Stimulated activated CD8-positive, alpha-beta memory T cell treated with anti-CD3 and anti-CD28 coated beads, Interleukin-12 subunit alpha, Interleukin-12 subunit beta, amount 100 ng/mL, for 1 hour (primary cell): ENCODE data around the gene RNASEH2A.

Experiments used
- DNase-seq: peaks from one replicate; pipeline ENCODE4 v3.0.0-alpha.2; 2020; ENCODE audit warnings: low read depth

RNASEH2A gene

GRCh38 chr19:12783291-12783848 lies 23.0 kb upstream of the RNASEH2A start:
- DNase-seq: no peak

GRCh38 chr19:12783849-12784393 lies 22.5 kb upstream of the RNASEH2A start:
- no peak for DNase-seq

GRCh38 chr19:12784394-12784870 lies 22.0 kb upstream of the RNASEH2A start:
- DNase-seq: no peak

- no peak for DNase-seq
Observed at GRCh38 chr19:12784871-12785430, 21.4 kb upstream of the RNASEH2A start.

- DNase-seq: no peak
Observed at GRCh38 chr19:12785431-12786031, 20.9 kb upstream of the RNASEH2A start.

- DNase-seq: no peak
Observed at GRCh38 chr19:12786141-12786870, 20.1 kb upstream of the RNASEH2A start.

GRCh38 chr19:12786952-12787351 lies 19.4 kb upstream of the RNASEH2A start:
- DNase-seq: no peak

GRCh38 chr19:12787458-12787857 lies 18.9 kb upstream of the RNASEH2A start:
- DNase-seq: no peak

GRCh38 chr19:12788042-12788681 lies 18.2 kb upstream of the RNASEH2A start:
- DNase-seq: no peak

- DNase-seq: no peak
Observed at GRCh38 chr19:12788682-12789097, 17.7 kb upstream of the RNASEH2A start.

GRCh38 chr19:12789098-12789903 lies 17.1 kb upstream of the RNASEH2A start:
- DNase-seq: no peak

GRCh38 chr19:12789904-12790619 lies 16.3 kb upstream of the RNASEH2A start:
- peak; percentile 84 for DNase-seq

- no peak for DNase-seq
Observed at GRCh38 chr19:12790628-12791344, 15.6 kb upstream of the RNASEH2A start.

GRCh38 chr19:12791345-12792050 lies 14.9 kb upstream of the RNASEH2A start, which contains the start of gene JUNB:
JUNB (plus strand) TSS chr19:12791486; CDS start chr19:12791772, 286 bp downstream.
- DNase-seq: peak; percentile 96

- DNase-seq: peak; percentile 61
Observed at GRCh38 chr19:12792051-12792852, 14.1 kb upstream of the RNASEH2A start.

GRCh38 chr19:12792853-12793289 lies 13.5 kb upstream of the RNASEH2A start:
- DNase-seq: no peak

GRCh38 chr19:12793290-12794195 lies 12.8 kb upstream of the RNASEH2A start:
- peak; percentile 90 for DNase-seq
